Measurements from ENCODE around the gene CREB3. TPM values are rescaled to one million over a fixed set of nuclear protein-coding genes. Genes with fewer than 3 reads are reported as not detected.

The CREB3 gene
- total and polyA plus RNA-seq, 9 of the 15 experiments (the other 6 are each of a cell fraction or from before 2014, with no cell fraction given): 5.7 to 18.3 (median 14.9) TPM

GRCh38 chr9:35727676-35728040 is 4.8 kb upstream of the CREB3 start (continued):
- TF ChIP-seq HOMEZ (CRISPR knock-in tag; IDR thresholded peaks at IDR 0.05): no peak
- no peak for TF ChIP-seq ZNF79 (CRISPR knock-in tag; IDR thresholded peaks at IDR 0.05; ENCODE audit: low read depth)
- TF ChIP-seq ZHX1 (conservative IDR thresholded peaks at IDR 0.05; ENCODE audit: low read length): no peak
- TF ChIP-seq MTA2 (IDR thresholded peaks at IDR 0.05; ENCODE audit: low read depth): no peak
- peak; percentile 74 for TF ChIP-seq ARID1B (IDR thresholded peaks at IDR 0.05)
- no peak for TF ChIP-seq DIDO1 (tag; IDR thresholded peaks at IDR 0.05; ENCODE audit: low read depth)
- TF ChIP-seq SPI1 (IDR thresholded peaks at IDR 0.05; ENCODE audit: borderline replicate concordance, low read depth, low read length): peak; percentile 26; the same call in 1 of the 2 replicates
- TF ChIP-seq ZNF12 (CRISPR knock-in tag; IDR thresholded peaks at IDR 0.05): no peak
- no peak for TF ChIP-seq THRAP3 (IDR thresholded peaks at IDR 0.05; ENCODE audit: borderline replicate concordance)
- TF ChIP-seq TCF7L2 (IDR thresholded peaks at IDR 0.05; ENCODE audit: low read depth, low read length): no peak
- no peak for TF ChIP-seq TCFL5 (CRISPR knock-in tag; conservative IDR thresholded peaks at IDR 0.05)
- no peak for TF ChIP-seq ZFP30 (CRISPR knock-in tag; IDR thresholded peaks at IDR 0.05; ENCODE audit: borderline replicate concordance)
- peak; percentile 81 for TF ChIP-seq NFE2 (IDR thresholded peaks at IDR 0.05; ENCODE audit: low read depth)
- TF ChIP-seq MLLT1 (IDR thresholded peaks at IDR 0.05): no peak
- peak; percentile 59 for TF ChIP-seq FOSL1 (tag; conservative IDR thresholded peaks at IDR 0.05)
- no peak for TF ChIP-seq ZBTB1 (CRISPR knock-in tag; IDR thresholded peaks at IDR 0.05; ENCODE audit: borderline replicate concordance, low read depth)
- no peak for TF ChIP-seq KHSRP (IDR thresholded peaks at IDR 0.05)
- TF ChIP-seq TCF15 (CRISPR knock-in tag; IDR thresholded peaks at IDR 0.05): no peak
- TF ChIP-seq TRIM24 (IDR thresholded peaks at IDR 0.05): no peak
- TF ChIP-seq STAT5A (IDR thresholded peaks at IDR 0.05; ENCODE audit: borderline replicate concordance, low read length): no peak
- TF ChIP-seq SMAD1 (IDR thresholded peaks at IDR 0.05; ENCODE audit: low read depth, low read length, partially characterized antibody): no peak
- no peak for TF ChIP-seq ZFP36 (IDR thresholded peaks at IDR 0.05; ENCODE audit: low read depth, low read length, partially characterized antibody)
- no peak for TF ChIP-seq POLR2B (IDR thresholded peaks at IDR 0.05; ENCODE audit: low read depth, partially characterized antibody)
- TF ChIP-seq ADNP (tag; IDR thresholded peaks at IDR 0.05): no peak
